ENCODE results near the gene MAPKBP1.

Gene MAPKBP1

DNA sequence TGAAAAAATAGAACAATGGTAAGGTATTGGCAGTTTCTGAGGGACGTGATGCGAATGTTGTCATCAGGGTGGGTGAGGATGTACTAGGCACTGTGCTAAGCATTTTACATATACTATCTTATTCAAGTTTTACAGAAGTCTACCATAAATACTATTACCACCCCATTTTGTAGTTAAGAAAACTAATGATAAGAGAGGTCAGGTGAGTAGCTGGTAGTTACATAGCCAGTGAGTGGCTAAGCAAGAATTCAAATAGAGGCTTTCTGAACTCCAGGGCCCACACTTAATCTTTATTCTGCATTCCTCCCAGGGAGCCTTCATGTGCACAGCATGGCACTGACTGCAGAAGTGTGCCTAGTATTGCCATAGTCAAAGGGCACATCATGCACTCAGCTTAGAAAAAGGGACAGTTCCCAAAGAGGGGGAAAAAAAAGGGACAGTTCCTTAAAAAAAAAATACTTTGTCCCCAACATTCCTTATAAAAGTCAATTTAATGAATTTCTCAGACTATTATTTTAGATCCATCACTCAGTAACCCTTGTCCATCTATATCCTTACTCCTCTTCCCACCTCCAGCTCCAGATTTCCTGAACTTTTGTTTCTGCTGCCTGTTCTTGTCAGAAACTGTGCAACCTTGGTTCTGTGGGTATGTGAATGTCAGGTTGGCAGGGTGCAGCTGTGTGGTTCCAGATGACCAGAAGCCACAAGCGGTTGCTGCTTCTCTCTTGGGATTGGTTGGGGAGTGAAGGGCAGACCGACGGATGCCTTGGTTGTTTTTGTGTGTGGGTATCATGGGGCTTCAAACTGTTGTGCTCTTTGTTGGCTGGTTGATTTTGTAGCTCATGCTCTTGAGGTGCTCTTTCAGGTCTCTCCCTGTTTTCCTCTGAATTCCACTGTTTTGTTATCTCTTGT is 8.3 kb downstream of the MAPKBP1 start:
- DNase-seq (ENCODE audit: low read depth): no peak

DNA sequence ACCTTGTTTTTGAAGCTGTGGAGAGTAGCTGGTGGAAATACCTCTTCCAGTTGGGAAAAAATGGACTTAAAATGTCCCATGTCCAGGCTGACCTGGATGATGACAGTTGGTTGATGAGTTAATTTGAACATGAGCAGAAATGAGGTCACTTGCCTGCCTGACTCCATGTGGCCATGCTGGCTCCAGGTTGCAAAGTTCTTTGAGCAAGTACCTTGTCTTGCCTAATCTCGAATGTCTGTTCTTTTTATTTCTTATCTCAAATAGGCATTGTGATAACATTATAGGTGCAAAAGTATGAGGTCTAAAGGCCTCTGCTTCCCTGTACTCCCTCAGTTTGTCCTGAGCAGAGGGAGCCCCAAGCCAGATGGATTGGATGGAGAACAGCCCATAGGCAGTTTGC is 9.0 kb downstream of the MAPKBP1 start:
- DNase-seq (ENCODE audit: low read depth): no peak

DNA sequence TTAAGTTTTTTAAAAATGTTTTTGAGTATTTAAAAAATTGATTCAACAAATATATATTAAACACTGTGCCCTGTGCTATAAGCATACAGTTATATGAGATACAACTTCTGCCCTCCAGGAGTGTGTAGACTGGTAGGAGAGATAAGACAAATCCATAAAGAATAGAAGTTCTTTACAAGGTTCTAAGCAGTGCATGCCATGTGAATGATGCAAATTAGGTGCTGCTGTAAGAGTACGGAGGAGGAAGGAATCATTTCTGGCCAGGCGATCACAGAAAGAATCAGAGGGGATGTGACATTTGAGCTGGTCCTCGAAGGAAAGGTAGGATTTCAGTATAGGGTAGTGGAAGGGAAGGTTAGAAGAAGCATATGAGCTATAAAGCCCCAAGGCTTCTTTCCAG is 14.0 kb downstream of the MAPKBP1 start:
- DNase-seq (ENCODE audit: low read depth): no peak

DNA sequence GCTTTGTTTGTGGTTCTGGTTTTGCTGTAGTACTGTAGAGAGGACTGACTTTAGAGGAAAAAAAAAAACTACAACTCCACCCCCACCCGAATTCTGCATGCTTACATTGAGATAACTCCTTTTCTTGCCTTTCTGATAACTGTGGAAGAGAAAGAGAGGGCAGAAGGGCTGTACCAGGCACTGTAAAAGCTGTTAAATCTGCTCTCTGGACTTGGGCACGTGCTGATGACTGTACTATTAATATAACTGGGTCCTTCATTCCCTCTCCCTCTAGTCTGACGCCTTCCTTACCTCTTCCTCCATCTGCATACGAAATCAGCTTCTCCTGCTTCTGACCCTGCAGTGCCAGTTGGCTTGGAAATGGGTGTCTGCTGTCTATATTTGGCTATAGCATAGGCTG is 15.0 kb downstream of the MAPKBP1 start:
- no peak for DNase-seq (ENCODE audit: low read depth)

DNA sequence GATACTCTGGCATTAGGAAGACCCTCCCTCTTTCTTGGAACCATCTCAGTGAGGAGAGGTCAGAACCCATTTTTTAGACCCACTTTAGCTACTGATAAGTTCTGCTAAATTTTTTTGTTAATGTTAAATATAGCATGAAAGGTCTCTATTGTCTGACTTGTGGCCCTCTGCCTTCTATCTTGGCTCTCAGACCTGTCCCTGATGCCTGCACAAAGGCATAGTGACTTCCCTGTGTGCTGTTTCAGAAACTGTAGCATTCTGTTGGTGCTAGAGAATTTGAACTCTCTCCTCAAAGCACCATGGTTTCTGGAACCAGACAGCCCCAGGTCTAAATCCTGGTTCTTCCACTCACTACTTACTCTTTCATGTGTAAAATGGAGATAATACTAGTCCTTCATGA is 15.4 kb downstream of the MAPKBP1 start:
- DNase-seq (ENCODE audit: low read depth): no peak

DNA sequence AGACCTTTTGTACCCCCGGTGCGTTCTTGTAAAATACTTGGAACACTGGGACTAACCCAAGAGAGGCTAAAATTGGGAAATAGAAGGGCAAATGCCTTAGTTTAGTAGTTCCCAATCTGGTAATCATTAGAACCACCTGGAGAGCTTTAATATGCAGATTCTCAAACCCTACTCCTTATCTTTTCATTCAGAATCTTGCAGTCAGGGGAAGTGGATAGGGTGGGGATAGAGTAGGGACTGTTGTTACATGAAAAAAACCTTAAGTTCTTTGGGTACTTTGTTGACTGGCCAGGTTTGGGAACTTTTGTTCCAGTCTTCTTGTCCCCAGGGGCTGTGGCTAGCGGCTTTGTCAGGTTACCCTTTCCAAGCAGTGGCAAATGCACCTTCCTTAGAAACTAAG is 15.9 kb downstream of the MAPKBP1 start:
- no peak for DNase-seq (ENCODE audit: low read depth)

DNA sequence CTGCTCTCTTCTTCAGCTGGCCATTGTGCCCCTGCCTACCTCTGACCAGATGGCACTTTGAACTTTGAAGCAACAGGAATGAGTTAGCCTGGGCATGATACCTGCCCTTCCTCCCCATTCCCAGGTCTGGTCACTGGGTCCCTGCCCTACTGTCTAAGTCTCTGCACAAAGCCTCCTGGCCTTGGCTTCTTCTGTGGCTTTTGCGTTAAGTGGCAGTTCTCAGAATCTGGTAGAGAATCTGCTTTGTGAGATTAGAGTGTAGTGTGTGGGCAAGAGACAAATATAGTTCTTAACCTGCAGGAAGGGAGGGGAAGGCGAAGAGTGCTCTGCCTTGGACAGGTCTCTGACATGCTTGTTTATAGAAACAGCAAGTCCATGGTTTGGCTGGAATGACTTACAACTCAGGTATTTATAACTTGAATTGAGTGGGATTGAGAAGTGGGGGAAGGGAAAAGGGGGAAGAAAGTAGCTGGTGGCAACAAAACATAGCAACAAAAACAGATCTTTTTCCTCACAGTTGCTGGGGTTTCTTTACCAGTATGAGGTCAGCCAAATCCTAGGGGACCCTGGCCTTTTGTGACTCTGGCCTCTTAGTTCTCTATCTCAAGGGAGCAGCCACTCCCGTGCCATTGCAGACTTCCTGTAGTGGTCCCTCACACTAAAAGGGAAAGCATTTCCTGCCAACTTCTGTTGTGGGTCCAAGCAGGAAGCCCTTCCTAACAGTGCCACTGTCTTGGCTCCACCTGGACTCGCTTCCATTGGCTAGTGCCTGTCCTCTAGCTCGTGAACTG is 16.7 kb downstream of the MAPKBP1 start:
- DNase-seq (ENCODE audit: low read depth): no peak

DNA sequence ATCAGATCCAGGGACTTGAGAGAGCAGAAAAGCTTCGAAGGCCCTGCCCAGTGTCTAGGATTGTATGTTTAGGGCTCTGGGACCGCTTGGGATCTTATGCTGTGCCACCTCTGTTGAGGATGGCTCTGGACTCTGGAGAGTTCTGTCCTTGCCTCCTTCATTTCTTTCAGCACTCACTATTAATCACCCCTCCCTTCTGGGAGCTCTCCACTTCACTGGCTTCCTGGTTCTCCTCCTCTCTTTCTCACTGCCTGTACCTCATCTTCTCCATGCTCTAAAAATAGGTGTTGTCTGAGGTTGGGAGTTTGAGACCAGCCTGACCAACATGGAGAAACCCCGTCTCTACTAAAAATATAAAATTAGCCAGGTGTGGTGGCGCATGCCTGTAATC is 17.3 kb downstream of the MAPKBP1 start:
- no peak for DNase-seq (ENCODE audit: low read depth)

DNA sequence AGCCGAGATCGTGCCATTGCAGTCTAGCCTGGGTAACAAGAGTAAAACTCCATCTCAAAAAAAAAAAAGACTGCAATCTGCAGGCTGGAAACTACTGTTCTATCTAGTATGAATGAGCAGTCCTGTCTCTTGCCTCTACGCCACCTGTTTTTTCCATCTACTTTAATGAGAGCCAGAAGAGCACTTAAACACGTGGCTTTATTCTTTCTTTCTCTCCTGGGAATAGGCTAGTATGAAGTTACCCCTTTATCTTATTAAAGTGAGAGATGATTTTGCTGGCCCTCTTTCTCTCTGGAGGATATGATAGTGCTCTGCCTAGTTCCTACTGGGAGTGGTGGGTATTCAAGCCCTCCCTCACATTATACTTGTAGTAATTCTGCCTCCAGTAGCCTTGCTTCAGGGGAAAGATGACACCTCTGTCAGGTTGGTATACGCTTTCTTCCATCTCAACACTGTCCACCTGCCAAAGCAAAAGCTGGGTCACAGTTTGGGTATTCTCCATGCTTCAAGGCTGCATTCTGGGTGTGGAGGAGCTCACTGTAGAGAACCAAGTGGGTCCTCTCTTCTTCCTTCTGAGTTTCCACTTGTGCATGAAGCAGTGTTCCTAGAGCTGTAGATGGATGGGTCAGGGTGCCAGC is 17.8 kb downstream of the MAPKBP1 start:
- DNase-seq (ENCODE audit: low read depth): no peak

DNA sequence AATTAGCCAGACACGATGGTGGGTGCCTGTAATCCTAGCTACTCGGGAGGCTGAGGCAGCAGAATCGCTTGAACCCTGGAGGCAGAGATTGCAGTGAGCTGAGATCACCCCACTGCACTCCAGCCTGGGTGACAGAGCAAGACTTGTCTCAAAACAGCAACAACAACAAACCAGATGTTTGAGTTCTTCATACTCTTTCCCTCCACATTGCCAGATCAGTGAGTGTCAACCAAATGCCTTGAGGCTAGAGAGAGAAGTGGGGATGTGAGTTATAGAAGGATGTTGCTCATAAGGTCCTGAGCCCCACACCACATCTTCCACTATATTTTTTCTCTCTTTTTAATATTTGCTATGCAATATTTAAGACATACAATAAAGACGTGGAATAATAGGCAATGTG is 19.8 kb downstream of the MAPKBP1 start:
- peak; percentile 71 for DNase-seq (ENCODE audit: low read depth)

DNA sequence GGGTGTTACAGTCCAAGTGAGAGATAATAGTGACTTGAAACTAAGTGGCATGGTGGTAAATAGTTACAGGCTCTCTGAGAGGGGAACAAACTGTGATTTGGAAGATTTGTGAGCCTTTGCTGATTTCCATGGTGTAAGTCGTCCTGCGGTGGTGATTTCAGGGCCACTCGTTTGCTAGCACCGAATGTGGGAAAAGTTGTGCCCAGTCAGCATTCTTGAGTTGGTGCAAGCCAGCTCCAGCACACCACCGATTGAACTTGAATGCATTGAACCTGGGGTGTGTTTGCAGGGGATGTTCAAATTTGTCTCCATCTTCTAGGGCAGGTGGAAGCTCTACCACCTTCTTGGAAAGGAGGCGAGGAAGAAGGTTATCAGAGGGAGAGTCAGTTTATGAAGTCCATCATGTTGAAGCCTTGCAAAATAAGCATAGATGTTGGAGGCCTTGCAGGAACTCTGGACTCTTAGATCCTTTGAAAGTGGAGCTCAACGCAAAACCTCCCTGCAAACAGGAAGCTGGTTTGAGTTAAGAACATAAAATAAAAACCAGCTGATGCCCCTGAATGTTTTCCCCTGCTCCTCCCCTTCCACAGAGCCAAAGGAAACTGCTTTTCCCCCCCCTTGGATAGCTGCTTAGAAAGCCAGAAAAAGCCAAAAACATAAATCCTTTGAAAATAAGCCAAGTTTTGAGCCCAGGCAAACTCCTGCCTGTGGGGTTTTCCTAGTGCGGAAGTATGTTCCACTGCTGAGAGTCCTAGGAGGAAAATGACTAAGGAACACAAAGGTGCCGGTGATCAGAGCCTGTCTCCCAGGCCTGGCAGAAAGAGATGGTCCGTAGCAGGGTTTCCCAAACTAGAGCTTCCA is 21.9 kb downstream of the MAPKBP1 start:
- DNase-seq (ENCODE audit: low read depth): peak; percentile 75

DNA sequence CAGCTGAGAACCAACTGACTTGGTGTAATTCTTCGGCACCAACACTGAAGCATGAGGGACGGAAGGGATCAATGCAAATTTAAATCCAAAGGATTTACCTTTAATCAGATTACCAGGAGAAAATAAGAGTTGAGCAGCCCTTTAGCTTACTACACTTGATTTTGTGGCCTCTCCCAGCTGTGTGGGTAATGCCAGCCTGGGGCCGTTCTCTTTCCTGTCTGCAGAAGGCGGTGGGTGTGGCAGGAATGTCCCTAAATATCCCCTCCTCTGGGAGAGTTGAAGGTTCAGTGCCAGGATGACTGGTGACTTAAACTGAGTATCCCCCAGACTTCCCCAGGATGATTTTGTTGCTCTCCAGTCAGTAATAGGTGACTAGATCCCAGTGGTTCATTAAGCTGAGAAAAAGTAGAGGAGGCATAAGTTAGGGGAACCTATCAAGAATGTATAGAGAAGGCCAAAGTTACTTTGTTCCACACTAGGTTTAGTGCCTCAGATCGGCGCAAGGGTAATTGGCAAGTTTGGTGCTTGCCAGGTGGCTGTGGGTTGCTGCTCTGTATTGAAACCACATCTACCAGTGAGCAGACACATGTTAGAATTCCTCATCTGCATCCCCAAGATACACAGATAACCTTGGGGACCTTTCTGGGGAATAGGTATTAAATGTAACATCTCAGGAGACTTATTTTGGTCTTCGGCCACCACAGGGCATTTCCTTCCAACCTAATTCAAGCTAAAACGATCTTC is 23.1 kb downstream of the MAPKBP1 start:
- no peak for DNase-seq (ENCODE audit: low read depth)

DNA sequence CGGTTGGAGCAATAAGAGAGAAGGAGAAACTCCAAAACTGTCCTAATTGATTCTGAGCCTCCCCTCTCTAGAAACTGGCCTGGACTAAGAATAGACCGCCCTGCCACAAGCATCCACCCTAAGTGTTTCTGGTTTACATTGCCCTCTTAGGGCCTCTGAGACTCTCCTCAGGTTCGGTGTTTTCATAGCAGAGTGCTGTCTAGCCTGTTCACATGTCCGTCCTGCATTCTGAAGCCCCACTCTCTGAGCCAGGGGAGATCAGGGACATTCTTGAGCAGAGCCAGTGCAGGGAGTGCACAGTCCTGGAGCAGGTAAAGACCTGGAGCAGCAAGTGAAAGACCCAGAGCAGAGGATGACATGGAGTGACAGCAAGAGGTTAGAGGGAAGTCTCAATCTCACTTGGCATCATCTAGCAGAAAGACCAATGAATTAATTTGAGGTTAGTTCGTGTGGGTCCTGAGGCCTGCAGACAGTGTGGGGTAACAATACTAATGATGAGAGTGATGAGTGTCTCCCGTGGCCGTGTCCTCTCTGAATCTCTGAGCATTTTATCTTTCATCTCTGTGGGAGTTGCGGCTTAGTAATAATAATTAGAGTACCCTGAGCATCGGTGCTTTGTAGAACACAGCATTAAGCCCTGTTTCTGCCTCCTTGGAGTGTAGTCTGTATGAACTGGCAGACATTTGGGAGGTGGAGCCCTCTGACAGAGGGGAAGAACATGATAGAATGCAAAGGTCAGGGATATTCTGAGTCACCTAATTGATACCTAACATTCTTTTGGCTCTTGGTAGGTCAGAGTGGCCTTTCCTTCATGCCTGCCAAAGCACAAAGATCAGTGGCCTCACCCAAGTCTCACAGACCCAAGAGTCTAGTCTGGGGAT is 24.6 kb downstream of the MAPKBP1 start:
- DNase-seq (ENCODE audit: low read depth): no peak

DNA sequence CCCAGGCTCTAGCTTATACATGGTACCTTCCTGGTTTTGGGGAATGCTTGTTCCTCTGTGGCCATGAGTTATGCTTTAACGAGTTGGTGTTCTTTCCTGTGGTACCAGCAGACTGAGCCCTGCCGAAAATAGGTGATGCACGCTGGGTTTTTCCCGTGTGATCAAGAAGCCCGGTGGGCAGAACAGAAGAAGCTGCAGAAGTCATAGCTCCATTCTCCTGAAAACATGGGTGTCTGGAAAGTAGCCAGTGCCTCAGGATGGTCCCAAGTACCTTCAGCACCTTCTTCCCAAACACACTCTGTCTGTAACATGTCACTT is 25.2 kb downstream of the MAPKBP1 start:
- no peak for DNase-seq (ENCODE audit: low read depth)

DNA sequence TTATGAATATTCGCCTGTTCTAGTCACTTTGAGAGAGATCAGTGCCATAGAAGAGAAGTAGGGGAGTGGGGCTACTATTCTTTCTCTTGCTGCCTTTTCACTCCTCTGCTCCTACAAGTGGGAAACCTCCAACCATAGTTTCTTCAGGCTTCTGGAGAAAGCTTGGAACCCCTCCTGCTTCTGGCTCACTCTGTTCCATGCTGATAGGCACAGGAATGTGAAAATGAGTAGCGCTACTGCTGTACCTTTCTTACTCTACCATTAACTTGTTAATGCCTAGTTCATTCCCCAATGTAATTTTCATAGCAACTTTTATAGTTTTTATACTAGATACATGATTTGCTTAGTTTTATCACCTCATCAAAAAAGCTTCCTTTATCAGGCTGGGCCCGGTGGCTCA is 26.9 kb downstream of the MAPKBP1 start:
- DNase-seq (ENCODE audit: low read depth): no peak

DNA sequence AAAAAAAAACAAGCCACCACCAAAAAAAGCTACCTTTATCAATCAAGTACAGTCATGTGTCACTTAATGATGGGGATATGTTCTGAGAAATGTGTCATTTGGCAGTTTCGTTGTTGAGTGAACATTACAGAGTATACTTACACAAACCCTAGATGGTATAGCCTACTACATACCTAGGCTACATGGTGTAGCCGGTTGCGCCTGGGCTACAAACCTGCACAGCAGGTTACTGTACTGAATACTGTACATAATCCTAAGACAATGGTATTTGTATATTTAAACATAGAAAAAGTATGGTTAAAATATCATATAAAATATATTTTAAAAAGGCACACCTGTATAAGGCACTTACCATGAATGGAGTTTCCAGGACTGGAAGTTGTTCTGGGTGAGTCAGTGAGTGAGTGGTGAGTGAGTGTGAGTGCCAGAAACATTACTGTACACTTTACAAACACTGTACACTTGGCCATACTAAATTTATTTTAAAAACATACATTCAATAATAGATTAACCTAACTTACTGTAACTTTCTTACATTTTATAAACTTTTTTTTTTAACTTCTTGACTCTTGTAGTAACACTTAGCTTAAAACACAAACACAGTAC is 27.7 kb downstream of the MAPKBP1 start:
- no peak for DNase-seq (ENCODE audit: low read depth)

DNA sequence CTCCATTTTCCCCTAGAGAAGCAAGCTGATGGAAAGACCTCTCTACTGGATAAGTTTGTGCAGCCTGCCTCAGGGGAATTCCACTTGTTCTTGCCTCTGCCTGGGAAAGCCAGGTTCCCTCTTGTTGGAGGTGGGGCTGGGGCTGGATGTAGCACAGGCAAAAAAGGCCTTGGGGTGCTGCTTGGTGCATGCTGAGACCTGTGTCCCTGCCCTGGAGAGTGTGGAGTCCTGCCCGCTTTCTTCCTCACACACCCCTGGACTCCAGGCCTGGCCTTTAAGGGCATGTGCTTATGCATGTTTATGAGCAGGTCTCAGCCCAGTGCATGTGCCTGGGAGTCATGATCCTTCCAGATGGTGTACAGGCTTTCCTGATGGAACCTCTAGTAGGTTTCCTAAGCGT is 30.1 kb downstream of the MAPKBP1 start:
- no peak for DNase-seq (ENCODE audit: low read depth)

DNA sequence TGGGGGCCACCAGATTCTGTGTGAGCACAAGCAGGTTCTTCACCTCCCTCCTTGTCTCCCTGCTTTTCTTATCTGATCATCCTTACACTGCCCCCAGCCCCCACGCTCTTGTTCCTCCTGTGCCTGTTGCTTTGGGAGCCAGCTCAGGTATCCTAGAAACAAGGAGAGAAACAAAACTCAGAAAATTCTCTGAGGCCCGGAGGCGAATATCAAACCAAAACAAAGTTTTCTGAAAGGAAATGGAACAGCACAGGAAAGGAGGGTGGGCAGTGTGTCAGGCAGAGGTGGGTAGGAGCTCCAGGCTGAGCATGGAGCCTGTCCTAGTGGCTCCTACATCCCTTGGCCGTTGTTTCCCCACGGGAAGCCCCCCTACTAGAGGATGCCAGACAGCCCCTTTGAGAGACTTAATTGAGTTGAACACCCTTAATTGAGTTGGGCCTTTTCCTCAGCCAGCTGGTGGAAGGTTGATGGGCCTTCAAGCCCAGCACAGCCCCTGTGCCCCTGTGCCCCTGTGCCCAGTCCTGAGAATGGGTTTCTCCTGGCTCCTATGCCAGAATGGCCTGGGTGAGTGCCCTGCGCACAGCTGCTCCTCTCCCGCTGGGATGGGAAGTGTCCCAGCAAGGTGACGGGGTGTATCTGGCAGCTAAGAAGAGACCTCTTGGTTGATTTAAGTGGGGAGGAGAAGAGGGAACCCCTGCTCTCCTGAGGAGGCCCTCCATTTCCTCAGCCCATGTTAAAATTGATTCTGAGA is 30.8 kb downstream of the MAPKBP1 start:
- no peak for DNase-seq (ENCODE audit: low read depth)

DNA sequence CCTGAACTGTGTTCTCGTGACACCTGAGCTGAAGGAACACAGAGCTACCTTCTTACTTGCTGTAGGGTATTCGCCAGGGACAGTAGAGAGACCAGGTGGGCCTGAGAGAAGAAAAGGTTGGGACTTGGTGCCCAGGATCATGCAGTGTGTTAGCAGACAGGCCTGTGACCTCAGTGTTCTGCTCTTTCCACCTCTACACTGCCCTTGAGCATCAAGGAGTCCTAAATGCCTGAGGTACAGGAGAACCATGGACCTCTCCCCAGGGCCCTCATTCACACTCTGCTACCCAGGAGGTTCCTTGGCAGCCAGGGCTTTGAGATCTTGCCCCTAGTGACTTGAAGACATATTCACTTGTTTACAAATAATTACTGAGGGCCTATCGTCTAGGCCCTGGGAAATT is 31.4 kb downstream of the MAPKBP1 start:
- DNase-seq (ENCODE audit: low read depth): no peak

Measured in GM04504 (cell line).